Dendritic cell treated with granulocyte-macrophage colony-stimulating factor and Interleukin-4, amounts not matched to agents 40 ng/mL and 50 ng/mL, for 4 days (primary cell): ENCODE measurements around the gene PRKAR1A.
"Not testable (repeated sequence)": the region's sequence is repeated elsewhere in the genome, so short reads cannot be mapped to it uniquely, and the experiment has no call there.

Source experiments
- H3K27ac Mint-ChIP-seq: one replicate; pipeline ENCODE4 v1.8.0; 2022; ENCODE audit warnings: mild to moderate bottlenecking, mixed read lengths
- H3K27me3 Mint-ChIP-seq: one replicate; pipeline ENCODE4 v1.8.0; 2022; ENCODE audit warnings: mild to moderate bottlenecking, mixed read lengths
- H3K36me3 Mint-ChIP-seq: one replicate; pipeline ENCODE4 v1.8.0; 2022; ENCODE audit warnings: low read depth, mixed read lengths
- H3K4me1 Mint-ChIP-seq: one replicate; pipeline ENCODE4 v1.8.0; 2022; ENCODE audit warnings: low read depth, mixed read lengths
- H3K4me3 Mint-ChIP-seq: one replicate; pipeline ENCODE4 v1.8.0; 2022; ENCODE audit warnings: mild to moderate bottlenecking, moderate library complexity, mixed read lengths
- H3K9me3 Mint-ChIP-seq: one replicate; pipeline ENCODE4 v1.8.0; 2022; ENCODE audit warnings: mixed read lengths
- intact Hi-C: fragments of 100-400 bp; cut with micrococcal nuclease; formaldehyde crosslinking; loops from one replicate; pipeline ENCODE4 v1.15.0; 2022

PRKAR1A gene

DNA sequence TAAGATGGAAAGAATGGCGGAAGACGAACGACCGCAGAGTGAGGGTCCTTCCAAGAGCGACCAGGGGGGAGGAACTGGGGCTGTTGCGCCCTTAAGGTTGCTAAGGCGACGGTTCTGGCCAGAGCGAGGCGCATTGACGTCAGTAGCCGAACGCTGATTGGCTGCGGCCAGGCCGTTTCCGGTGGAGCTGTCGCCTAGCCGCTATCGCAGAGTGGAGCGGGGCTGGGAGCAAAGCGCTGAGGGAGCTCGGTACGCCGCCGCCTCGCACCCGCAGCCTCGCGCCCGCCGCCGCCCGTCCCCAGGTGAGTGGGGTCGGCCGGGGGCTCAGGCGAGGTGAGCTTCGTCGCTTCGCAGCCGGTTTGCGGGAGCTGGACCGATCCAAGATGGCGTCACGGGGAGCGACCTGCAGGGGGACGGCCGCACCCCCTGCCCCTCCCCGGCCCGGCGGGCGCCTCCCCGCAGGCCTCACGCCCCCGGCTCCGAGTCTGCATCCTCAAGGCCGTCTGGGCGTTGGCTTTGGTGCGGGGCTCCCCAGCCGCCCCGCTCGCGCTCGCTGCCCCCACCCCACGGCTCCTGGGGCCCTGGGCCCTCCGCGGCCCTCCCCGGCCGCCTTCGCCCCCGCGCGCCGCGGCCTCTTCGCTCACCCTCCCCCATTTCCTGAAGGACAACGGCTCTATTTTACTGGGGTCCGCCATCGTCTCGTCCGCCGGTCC is at the start of gene PRKAR1A:
Gene PRKAR1A, plus strand, starts transcription at position 184 of the 713 bp plus-strand sequence. CDS start 2,970 bp downstream, outside the sequence.
- H3K27me3 Mint-ChIP-seq: no peaks in the 10 kb centered on the region
- peak within 1 kb of the TSS; percentile 97 for H3K4me3 Mint-ChIP-seq
- H3K36me3 Mint-ChIP-seq: peaks cover 48% of the 10 kb centered on the region
- H3K4me1 Mint-ChIP-seq: peaks cover 71% of the 10 kb centered on the region
- H3K9me3 Mint-ChIP-seq: peaks cover 6% of the 10 kb centered on the region
- peak within 1 kb of the TSS; percentile 100 for H3K27ac Mint-ChIP-seq
- intact Hi-C loops: loop anchor here (2.0 to 5.0 kb wide), 3 partner anchors 14 to 45 kb away; no protein-coding TSS in a partner anchor

- no peaks in the 10 kb centered on the region for H3K9me3 Mint-ChIP-seq
- H3K27ac Mint-ChIP-seq: no peak overlapping the region
- peaks cover 4% of the 10 kb centered on the region for H3K27me3 Mint-ChIP-seq
- no peaks in the 10 kb centered on the region for H3K36me3 Mint-ChIP-seq
- H3K4me3 Mint-ChIP-seq: no peak overlapping the region
- H3K4me1 Mint-ChIP-seq: peaks cover 36% of the 10 kb centered on the region
- intact Hi-C loops: loop anchor here (5.0 to 10.0 kb wide), 4 partner anchors 201 to 501 kb away; partner anchors contain the start of gene KPNA2
These were observed 48.8 kb upstream of the PRKAR1A start for GRCh38 chr17:68463211-68464019.

GRCh38 chr17:68468334-68468733 is 43.9 kb upstream of the PRKAR1A start:
- H3K27ac Mint-ChIP-seq: no peak overlapping the region
- no peaks in the 10 kb centered on the region for H3K36me3 Mint-ChIP-seq
- intact Hi-C loops: loop anchor here (5.0 to 10.0 kb wide), 3 partner anchors 44 to 434 kb away; partner anchors contain the start of genes KPNA2 and PRKAR1A
- H3K4me1 Mint-ChIP-seq: peaks cover 13% of the 10 kb centered on the region
- H3K4me3 Mint-ChIP-seq: no peak overlapping the region
- no peaks in the 10 kb centered on the region for H3K9me3 Mint-ChIP-seq
- peaks cover 6% of the 10 kb centered on the region for H3K27me3 Mint-ChIP-seq

DNA sequence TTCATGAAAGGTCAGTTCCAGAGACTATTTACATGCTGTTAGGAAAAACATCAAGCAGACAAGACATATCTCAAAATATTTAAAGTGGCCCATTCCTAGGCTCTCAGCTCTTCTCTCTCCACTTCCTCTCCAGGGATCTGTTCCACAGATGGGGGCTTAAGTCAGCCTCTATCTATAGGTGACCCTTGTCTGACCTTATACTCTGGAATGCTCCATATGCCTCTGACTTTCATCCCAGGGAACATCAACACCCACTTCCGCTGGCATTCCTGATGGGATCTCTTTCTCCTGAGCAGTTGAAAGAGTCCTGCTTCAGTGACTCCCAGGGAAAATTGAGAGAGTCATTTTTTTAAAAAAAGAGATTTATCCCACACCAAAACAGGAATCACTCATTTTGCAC is 43.4 kb upstream of the PRKAR1A start:
- Mint-ChIP-seq H3K4me1 (peaks cover 13% of the 10 kb centered on the region), H3K9me3 (no peaks in the 10 kb centered on the region), H3K36me3 (no peaks in the 10 kb centered on the region), H3K4me3 (no peak overlapping the region), H3K27me3 (peaks cover 6% of the 10 kb centered on the region), H3K27ac (no peak overlapping the region)
- intact Hi-C loops: loop anchor here (5.0 to 10.0 kb wide), 3 partner anchors 44 to 434 kb away; partner anchors contain the start of genes KPNA2 and PRKAR1A

- peaks cover 7% of the 10 kb centered on the region for H3K27me3 Mint-ChIP-seq
- H3K36me3 Mint-ChIP-seq: no peaks in the 10 kb centered on the region
- no peaks in the 10 kb centered on the region for H3K9me3 Mint-ChIP-seq
- H3K4me3 Mint-ChIP-seq: no peak overlapping the region
- H3K27ac Mint-ChIP-seq: no peak overlapping the region
- peaks cover 13% of the 10 kb centered on the region for H3K4me1 Mint-ChIP-seq
- intact Hi-C loops: no loop called here
These were observed 41.3 kb upstream of the PRKAR1A start for GRCh38 chr17:68470961-68471360.

DNA sequence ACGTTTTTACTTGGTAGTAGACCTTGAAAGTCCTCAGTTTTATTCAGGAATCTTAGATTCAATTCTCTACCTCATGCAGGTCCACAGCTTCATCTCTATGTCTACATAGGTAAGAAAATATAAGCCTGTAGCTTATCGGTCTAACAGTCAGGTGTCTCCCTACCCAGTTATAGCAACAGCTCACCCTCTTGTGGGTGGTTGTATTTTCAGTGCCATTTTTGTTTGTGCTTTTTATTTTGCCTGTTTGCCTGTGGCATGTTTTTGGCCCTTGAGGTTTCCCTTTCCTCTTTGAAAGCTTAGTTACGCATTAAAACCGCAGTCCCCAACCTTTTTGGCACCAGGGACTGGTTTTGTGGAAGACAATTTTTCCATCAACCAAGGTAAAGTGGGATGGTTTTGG is 31.3 kb upstream of the PRKAR1A start:
- H3K27ac Mint-ChIP-seq: no peak overlapping the region
- peaks cover 14% of the 10 kb centered on the region for H3K9me3 Mint-ChIP-seq
- no peaks in the 10 kb centered on the region for H3K36me3 Mint-ChIP-seq
- peaks cover 1% of the 10 kb centered on the region for H3K27me3 Mint-ChIP-seq
- no peak overlapping the region for H3K4me3 Mint-ChIP-seq
- H3K4me1 Mint-ChIP-seq: peaks cover 22% of the 10 kb centered on the region
- intact Hi-C loops: no loop called here

- peaks cover 14% of the 10 kb centered on the region for H3K9me3 Mint-ChIP-seq
- H3K27me3 Mint-ChIP-seq: no peaks in the 10 kb centered on the region
- H3K36me3 Mint-ChIP-seq: no peaks in the 10 kb centered on the region
- no peak overlapping the region for H3K27ac Mint-ChIP-seq
- H3K4me1 Mint-ChIP-seq: peaks cover 36% of the 10 kb centered on the region
- no peak overlapping the region for H3K4me3 Mint-ChIP-seq
- intact Hi-C loops: no loop called here
These were observed 29.6 kb upstream of the PRKAR1A start for GRCh38 chr17:68482576-68483041.

GRCh38 chr17:68484458-68484857 is 27.8 kb upstream of the PRKAR1A start:
- no peaks in the 10 kb centered on the region for H3K27me3 Mint-ChIP-seq
- peaks cover 45% of the 10 kb centered on the region for H3K4me1 Mint-ChIP-seq
- no peak overlapping the region for H3K27ac Mint-ChIP-seq
- intact Hi-C loops: no loop called here
- no peak overlapping the region for H3K4me3 Mint-ChIP-seq
- peaks cover 7% of the 10 kb centered on the region for H3K9me3 Mint-ChIP-seq
- H3K36me3 Mint-ChIP-seq: no peaks in the 10 kb centered on the region

DNA sequence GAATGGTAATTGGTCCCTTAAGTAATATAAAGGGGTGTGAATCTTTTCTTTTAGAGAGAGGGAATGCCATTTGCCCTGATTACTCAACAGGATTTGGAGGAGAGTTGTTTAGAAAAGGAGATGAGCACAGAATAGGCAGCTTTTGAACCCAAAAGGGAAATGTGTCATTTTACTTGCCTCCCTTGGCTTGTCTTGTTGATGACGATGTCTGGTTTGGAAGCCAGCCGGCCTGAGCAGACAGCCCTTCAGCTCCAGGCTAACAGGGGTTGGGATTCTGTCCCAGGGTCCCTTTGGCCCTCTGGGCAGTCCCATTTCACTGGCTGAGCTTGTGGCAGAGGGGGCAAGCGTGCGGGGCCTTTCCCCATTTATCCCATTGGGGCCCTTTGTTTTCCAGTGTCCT is 22.3 kb upstream of the PRKAR1A start:
- Mint-ChIP-seq H3K27ac (peak overlapping the region; percentile 95), H3K36me3 (no peaks in the 10 kb centered on the region), H3K9me3 (no peaks in the 10 kb centered on the region), H3K27me3 (no peaks in the 10 kb centered on the region), H3K4me3 (no peak overlapping the region), H3K4me1 (peaks cover 81% of the 10 kb centered on the region)
- intact Hi-C loops: loop anchor here (2.0 kb wide), 1 partner anchor 23 kb away; the partner anchor contains the start of gene PRKAR1A

GRCh38 chr17:68491381-68492231 is 20.6 kb upstream of the PRKAR1A start:
- H3K4me1 Mint-ChIP-seq: peaks cover 78% of the 10 kb centered on the region
- H3K4me3 Mint-ChIP-seq: peak overlapping the region; percentile 51
- H3K27me3 Mint-ChIP-seq: no peaks in the 10 kb centered on the region
- intact Hi-C loops: loop anchor here (2.0 kb wide), 1 partner anchor 21 kb away; the partner anchor contains the start of gene PRKAR1A
- no peaks in the 10 kb centered on the region for H3K36me3 Mint-ChIP-seq
- no peaks in the 10 kb centered on the region for H3K9me3 Mint-ChIP-seq
- peak overlapping the region; percentile 95 for H3K27ac Mint-ChIP-seq

GRCh38 chr17:68492394-68493054 is 19.7 kb upstream of the PRKAR1A start:
- Mint-ChIP-seq H3K27ac (peak overlapping the region; percentile 95), H3K4me1 (peaks cover 73% of the 10 kb centered on the region), H3K4me3 (peak overlapping the region; percentile 51)
- H3K36me3 Mint-ChIP-seq, H3K27me3 Mint-ChIP-seq, H3K9me3 Mint-ChIP-seq, intact Hi-C loops: not testable (repeated sequence)

- Mint-ChIP-seq H3K27ac (peak overlapping the region; percentile 85), H3K4me1 (peaks cover 80% of the 10 kb centered on the region), H3K36me3 (no peaks in the 10 kb centered on the region), H3K27me3 (no peaks in the 10 kb centered on the region), H3K9me3 (no peaks in the 10 kb centered on the region), H3K4me3 (no peak overlapping the region)
- intact Hi-C loops: no loop called here
These were observed 17.1 kb upstream of the PRKAR1A start for GRCh38 chr17:68495081-68495480.

GRCh38 chr17:68497885-68498319 is 14.3 kb upstream of the PRKAR1A start:
- Mint-ChIP-seq H3K4me3 (peak overlapping the region; percentile 69), H3K9me3 (no peaks in the 10 kb centered on the region), H3K27ac (peak overlapping the region; percentile 94), H3K36me3 (no peaks in the 10 kb centered on the region), H3K27me3 (no peaks in the 10 kb centered on the region), H3K4me1 (peaks cover 75% of the 10 kb centered on the region)
- intact Hi-C loops: loop anchor here (2.0 kb wide), 1 partner anchor 15 kb away; the partner anchor contains the start of gene PRKAR1A
